Activated CD4-positive, alpha-beta T cell treated with anti-CD3 and anti-CD28 coated beads, Interleukin-2, Interleukin-4, amounts not matched to agents 100 ng/mL and 50 ng/mL, durations not matched to agents 16 hours and 8 hours (primary cell): Measurements from ENCODE around the gene SOBP.

Experiments used
- DNase-seq: peaks from one replicate; pipeline ENCODE4 v3.0.0-alpha.2; 2020; ENCODE audit warnings: low spot score

SOBP gene

GRCh38 chr6:107523054-107523791, 33.3 kb downstream of the SOBP start:
- no peak for DNase-seq

GRCh38 chr6:107523794-107524193, 33.9 kb downstream of the SOBP start:
- DNase-seq = no peak

- DNase-seq = no peak
Measured at GRCh38 chr6:107524626-107525025, 34.7 kb downstream of the SOBP start.

GRCh38 chr6:107531868-107532267, 42.0 kb downstream of the SOBP start:
- DNase-seq = no peak

- DNase-seq = no peak
Measured at GRCh38 chr6:107532706-107533105, 42.8 kb downstream of the SOBP start.

- DNase-seq = no peak
Measured at GRCh38 chr6:107533415-107534059, 43.6 kb downstream of the SOBP start.

GRCh38 chr6:107534571-107535141, 44.7 kb downstream of the SOBP start:
- DNase-seq = no peak

GRCh38 chr6:107535626-107536025, 45.7 kb downstream of the SOBP start:
- DNase-seq = no peak

GRCh38 chr6:107536180-107536961, 46.5 kb downstream of the SOBP start:
- DNase-seq = no peak

GRCh38 chr6:107537559-107537958, 47.6 kb downstream of the SOBP start:
- DNase-seq = no peak

- DNase-seq = no peak
Measured at GRCh38 chr6:107538856-107539387, 49.0 kb downstream of the SOBP start.

- DNase-seq = no peak
Measured at GRCh38 chr6:107539409-107539808, 49.5 kb downstream of the SOBP start.

GRCh38 chr6:107539849-107540464, 50.0 kb downstream of the SOBP start:
- no peak for DNase-seq

GRCh38 chr6:107540465-107540857, 50.5 kb downstream of the SOBP start:
- DNase-seq = no peak

GRCh38 chr6:107542192-107542668, 52.3 kb downstream of the SOBP start:
- DNase-seq = no peak

- DNase-seq = no peak
Measured at GRCh38 chr6:107543088-107543487, 53.2 kb downstream of the SOBP start.

GRCh38 chr6:107543567-107543966, 53.6 kb downstream of the SOBP start:
- no peak for DNase-seq

- DNase-seq = no peak
Measured at GRCh38 chr6:107545763-107546162, 55.8 kb downstream of the SOBP start.

GRCh38 chr6:107546691-107547450, 57.0 kb downstream of the SOBP start:
- no peak for DNase-seq

GRCh38 chr6:107547451-107547840, 57.5 kb downstream of the SOBP start:
- DNase-seq = no peak

GRCh38 chr6:107550241-107550840, 60.4 kb downstream of the SOBP start:
- DNase-seq = no peak
